Stimulated activated CD4-positive, alpha-beta T cell treated with anti-CD3 and anti-CD28 coated beads, Interleukin-4, amount 100 ng/mL, for 4 hours (primary cell): ENCODE measurements around the gene TFDP2.
"Not testable (repeated sequence)": the region's sequence is repeated elsewhere in the genome, so short reads cannot be mapped to it uniquely, and the experiment has no call there.

ENCODE experiments used
- DNase-seq, 2 experiments: peaks; one replicate each; pipeline ENCODE4 v3.0.0-alpha.2; 2020

The TFDP2 gene

DNA sequence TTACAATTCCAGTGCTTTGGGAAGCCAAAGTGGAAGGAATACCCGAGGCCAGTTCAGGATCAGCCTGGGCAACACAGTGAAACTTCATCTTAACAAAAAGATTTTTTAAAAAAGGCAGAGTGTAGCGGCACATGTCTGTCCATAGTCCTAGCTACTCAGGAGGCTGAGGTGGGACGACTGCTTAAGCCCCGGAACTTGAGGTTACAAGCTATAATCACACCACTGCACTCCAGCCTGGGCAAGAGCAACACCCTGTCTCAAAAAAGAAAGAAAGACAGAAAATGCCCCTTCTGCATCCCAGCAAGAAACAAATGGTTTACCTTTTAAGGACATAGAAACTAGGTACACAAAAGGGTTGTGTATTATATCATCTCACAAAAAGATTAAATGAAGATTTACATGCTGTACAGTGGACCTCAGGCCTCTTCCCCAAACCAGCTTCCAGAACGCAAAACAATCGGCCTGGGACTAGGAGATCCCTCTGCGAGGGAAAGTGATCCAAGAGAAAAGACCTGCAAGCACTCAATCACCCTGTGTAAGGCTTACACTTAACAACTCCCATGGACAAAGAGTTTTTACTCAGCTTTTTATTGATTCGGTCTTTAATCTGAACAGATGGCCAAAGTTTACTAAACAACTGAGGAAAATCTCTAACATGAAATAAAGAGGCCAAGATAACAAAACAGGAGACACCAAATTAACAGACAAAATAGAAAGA is 21.2 kb downstream of the TFDP2 start:
- no peak for DNase-seq

DNA sequence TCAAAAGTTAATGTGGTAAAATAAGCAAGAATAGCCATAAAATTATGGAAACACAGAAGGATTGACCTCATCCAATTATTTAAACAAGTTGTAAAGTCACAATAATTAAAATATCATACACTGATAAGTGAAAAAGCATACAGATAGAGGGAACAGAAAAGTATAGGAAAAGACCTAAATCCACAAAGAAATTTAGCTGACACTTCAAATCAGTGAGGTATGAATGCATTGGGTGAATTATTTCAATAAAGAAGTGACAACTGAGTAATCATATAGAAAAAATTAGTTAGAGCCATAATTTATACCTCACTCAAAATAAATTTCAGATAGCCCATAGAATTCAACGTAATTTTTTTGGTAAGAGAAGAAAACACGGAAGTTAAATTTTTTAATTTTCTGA is 25.1 kb downstream of the TFDP2 start:
- no peak for DNase-seq

DNA sequence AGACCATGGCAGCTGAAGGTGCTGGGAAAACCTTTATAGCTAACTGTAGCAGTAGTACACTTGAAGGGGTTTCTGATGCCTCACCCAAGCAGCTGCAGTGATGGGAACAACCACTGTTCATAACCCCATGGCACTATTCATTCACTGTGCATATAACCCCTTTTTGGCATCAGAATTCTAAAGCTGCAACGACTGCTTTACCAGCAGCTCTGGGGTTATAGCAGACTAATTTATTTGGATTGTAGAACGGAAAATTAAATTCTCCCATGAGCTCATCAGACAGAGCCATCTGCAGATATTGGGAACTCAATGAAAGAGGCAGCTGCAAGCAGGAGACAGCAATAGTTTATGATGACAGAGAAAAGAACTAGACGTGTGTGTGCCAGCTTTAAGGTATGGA is 28.6 kb downstream of the TFDP2 start:
- no peak for DNase-seq

DNA sequence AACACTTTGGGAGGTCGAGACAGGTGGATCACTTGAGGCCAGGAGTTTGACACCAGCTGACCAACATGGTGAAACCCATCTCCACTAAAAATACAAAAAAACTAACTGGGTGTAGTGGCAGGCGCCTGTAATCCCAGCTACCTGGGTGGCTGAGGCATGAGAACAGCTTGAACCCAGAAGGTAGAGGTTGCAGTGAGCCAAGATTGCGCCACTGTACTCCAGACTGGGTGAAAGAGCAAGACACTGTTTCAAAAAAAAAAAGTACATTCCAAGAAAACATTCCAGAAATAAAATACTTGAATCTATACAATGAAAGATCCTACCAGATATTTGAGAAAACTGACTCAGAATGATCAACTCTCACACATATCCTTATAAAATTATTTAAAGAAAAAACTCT is 30.4 kb downstream of the TFDP2 start:
- DNase-seq: no peak

DNA sequence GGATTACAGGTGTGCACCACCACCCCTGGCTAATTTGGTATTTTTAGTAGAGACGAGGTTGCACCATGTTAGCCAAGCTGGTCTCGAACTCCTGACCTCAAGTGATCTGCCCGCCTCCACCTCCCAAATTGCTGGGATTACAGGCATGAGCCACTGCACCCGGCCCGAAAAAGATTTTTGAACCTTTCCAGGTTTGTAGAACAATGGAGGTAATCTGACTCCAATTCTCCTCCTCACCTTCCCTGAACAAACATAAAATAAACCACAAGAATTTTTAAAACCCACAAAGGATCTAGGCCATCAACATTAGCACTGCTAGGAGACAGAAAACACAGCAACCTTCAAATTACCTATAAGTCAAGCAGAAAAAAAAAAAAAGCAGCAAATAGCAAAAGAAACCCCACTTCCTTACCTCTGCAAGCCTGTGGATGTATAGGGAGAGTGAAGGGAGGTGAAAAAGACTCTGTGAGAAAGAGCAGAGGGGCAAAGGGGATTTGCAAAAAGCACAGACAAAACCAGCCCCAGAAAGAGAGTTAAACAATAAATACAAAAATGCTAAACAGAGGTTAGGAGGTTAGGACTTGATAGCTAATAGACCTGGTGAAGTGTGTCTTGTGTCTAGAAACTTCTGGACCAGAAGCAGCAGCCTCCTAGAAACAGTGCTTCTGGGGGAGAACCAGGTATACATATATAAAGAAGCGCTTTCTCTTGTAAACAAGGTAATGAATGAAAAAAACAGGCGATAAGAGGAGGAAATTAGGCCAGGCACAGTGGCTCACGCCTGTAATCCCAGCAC is 32.1 kb downstream of the TFDP2 start:
- no peak for DNase-seq

DNA sequence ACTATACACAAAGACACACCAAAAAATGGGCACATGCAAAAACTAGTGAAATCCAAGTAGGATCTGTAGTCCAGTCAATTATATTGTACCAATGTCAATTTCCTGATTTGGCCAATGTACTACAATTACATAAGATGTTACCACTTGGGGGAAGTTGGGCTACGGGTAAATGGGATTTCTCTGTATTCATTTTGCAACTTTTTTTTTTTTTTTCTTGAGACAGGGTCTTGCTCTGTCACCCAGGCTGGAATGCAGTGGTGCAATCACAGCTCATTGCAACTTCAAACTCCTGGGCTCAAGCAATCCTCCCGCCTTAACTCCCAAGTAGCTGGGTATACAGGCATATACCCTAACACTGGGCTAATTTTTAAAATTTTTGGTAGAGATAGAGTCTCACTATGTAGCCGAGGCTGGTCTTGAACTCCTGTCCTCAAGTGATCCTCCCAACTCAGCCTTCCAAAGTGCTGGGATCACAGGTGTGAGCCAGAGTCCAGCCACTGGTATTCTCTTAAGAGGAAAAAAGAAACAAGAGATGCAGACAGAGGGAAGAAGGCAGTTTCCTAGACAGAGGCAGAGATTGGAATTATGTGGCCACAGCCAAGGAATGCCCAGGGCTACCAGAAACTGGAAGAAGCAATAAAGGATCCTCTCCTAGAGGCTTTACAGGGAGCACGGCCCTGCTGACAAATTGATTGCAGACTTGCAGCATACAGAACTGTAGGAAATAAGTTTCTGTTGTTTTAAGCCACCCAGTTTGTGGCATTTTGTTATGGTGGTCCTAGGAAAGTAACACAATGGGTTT is 33.3 kb downstream of the TFDP2 start:
- DNase-seq: no peak

DNA sequence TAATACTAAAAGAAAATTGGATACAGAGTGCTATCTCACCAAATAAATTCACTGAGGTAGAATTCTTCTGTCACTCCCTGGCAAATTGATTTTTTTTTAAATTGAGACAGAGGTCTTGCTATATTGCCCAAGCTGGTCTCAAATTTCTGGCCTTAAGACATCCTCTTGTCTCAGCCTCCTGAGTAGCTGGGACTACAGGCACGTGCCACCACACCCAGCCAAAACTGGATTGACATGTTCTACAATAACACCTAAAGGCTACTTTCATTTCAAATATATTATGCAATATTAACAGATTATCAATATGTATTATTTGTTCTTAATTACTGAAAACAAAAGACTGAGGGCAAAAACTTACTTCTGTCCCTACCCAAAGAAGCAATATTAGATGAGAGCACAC is 36.7 kb downstream of the TFDP2 start:
- no peak for DNase-seq

DNA sequence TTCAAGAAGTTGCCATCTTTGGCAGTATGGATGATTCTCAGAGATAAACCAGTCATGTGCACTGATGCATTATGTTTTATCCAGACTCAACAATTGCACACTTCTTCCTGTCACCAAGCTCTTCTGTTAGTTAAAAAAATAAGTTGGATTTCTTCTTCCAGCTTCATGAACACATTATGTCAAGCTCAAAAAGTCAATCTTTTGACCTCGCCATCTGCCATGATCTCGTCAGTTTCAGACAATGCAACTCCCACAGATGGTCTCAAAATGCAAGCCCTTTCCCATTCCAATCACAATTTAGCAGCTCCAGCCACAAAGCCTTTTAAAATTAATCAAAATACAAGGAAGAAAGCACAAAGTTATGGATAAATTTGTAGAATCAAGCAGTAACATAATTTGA is 42.8 kb downstream of the TFDP2 start:
- no peak for DNase-seq

DNA sequence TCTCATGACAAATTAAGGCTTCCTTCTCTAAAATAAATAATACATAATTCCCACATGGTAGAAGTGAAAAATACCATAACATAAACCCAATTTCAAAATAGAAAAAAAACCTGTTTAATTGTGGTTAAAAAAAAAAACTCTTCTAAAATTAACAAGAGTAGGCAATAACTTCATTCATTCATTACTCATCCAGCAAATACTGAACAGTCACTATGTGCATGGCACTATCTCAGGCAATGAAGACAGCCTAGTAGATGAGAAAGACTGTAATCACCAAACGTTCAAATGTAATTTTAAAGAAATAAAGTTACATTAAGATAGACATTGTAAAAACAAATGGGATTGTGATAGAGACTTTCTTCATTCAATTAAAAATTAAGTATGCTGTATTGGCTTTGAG is 43.4 kb downstream of the TFDP2 start:
- no peak for DNase-seq

DNA sequence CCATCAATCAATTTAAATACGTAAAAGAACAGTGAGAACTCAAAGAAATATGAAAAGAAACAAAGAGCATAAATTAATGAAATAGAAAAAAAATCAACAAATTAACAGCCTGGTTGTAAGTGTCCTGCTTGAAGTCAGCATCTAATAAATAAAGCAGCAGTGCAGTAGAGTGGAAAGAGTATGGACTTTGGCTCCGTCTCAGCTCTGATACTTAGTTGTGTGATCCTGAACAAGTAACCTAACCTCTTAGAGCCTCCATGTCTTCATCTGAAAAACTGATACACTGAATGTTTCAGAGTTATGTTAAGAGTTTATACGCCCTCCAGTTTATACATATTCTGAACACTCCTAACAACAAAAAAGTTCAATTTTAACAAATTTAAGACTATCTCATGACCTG is 44.6 kb downstream of the TFDP2 start:
- no peak for DNase-seq

DNA sequence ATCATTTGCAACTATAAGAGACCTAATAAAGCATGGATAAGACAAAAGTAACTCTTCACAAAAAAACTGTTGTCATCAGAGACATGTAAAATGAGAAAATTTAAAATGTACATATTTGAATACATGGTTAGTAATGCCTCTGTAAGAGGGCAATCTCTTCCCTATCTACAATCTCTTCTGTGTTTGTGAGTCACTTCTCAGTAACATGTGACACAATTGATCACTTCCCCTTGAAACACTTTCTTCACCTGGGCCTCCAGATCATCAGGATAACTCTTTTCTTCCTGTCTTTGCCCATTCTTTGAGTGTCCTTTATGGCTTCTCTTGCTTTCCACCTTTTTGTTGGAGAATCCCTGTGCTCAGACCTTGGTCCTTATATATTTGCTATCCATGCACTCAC is 50.4 kb downstream of the TFDP2 start:
- DNase-seq: no peak

DNA sequence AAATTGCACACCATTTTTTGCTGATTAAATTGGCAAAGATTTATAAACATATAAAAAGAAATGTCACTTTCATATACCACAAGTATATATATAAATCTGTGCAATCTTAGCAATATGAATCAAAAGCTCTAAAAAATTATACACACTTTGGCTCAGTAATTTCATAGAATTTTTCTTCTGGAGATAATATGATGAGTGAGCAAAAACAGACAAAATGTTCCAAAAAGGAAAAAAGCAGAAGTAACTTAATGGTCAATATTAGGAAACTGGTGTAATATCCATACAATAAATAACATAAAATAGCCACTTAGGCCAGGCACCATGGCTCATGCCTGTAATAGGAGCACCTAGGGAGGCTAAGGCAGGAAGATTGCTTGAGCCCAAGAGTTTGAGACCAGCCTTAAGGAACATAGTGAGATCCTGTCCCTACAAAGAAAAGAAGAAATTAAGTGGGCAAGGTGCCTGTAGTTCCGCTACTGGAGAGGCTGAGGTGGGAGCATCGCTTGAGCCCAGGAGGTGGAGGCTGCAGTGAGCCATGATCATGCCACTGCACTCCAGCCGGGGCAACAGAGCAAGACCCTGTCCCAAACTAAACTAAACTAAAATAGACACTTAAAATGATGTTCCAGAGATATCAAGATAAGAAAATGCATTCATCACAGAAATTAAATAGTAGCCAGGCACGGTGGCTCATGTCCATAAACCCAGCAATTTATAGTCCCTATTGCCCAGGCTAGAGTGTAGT is 52.1 kb downstream of the TFDP2 start:
- no peak for DNase-seq

DNA sequence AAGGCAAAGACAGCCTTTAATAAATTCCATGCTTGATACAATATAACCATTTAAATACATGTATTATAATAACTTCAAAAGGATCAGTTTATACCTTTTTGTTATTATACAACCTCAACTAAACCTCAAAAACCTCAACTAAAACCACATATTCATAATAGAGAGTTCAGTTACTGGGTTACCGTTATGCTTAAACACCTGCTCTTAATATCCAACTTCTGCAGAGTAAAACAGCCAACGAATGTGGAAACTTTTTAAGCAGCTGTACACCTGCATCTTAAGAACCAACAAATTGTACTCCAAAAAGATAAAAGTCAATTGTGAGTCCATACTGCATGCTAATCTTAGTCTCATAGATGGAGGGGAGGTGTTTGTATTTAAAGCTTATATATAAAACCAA is 53.5 kb downstream of the TFDP2 start:
- DNase-seq: no peak

DNA sequence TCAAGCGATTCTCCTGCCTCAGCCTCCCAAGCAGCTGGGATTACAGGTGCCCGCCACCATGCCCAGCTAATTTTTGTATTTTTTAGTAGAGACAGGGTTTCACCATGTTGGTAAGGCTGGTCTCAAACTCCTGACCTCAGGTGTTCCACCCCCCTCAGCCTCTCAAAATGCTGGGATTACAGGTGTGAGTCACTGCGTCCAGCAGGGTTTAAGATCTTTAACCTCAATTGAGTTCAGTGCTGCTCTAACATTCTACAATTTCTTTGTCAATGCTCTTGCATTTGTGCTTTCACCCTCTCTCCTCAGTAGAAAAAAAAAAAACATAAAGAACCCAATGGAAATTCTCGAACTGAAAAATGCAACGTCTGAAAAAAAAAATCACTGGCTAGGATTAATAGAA is 60.4 kb downstream of the TFDP2 start:
- not testable (repeated sequence) for DNase-seq

DNA sequence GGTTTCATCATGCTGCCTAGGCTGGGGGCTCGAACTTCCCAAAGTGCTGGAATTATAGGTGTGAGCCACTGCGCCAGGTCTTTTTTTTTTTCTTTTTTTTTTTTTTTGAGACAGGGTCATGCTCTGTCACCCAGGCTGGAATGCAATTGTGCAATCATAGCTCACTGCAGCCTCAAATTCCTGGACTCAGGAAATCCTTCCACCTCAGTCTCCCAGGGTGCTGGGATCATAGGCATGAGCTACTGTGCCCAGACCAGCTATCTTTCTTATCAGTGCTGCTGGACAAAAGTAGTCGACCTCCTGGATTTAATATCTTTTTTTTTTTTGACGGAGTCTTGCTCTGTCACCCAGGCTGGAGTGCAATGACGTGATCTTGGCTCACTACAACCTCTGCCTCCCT is 60.8 kb downstream of the TFDP2 start:
- no peak for DNase-seq

DNA sequence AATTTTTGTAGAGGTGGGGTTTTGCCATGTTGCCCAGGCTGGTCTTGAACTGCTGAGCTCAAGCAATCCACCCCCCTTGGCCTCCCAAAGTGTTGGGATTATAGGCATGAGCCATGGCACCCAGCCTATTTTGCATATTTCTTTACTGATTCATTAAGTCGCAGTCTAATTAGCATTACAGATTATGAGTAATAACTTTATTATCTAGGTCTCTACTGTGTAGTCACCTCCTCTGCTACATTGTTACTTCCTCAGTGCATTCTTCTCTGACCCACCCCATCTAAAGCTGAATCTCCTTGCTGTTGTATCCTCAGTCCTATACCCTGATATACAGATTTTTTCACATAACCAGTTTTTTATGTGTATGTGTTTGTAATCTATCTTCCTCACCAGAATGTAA is 61.7 kb downstream of the TFDP2 start:
- no peak for DNase-seq

DNA sequence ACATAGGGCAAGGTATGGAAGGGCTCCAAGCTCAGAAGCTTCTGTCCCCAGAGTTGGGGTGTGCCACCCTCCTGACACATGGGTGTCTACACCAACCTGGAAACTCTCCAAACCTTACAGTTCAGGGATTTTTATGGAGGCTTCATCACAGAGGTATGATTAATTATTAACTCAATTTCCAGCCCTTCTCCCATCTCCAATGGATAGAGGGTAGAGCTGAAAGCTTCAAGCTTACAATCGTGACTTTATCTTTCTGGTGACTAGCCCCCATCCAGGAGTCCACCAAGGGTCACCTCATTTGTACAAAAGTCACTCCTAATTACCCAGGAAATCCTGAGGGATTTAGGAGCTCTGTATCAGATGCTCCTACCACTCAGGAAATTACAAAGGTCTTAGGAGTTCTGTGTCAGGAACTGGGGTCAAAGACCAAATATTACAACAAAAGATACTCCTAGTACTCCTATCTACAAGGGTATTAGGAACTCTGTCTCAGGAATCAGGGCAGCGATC is 62.7 kb downstream of the TFDP2 start:
- DNase-seq: no peak

DNA sequence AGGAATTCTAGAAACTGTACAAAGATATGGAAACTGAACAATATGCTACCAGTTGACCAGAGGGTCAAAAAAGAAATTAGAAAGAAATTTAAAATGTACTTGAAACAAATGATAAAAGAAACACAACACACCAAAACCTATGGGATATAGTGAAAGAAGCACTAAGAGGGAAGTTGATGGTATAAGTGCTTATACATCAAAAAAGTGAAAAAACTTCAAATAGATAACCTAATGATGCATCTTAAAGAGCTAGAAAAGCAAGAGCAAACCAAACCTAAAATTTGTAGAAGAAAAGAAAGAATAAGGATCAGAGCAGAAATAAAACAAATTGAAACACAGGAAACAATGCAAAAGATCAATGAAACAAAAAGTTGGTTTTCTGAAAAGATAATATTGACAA is 68.2 kb downstream of the TFDP2 start:
- no peak for DNase-seq

DNA sequence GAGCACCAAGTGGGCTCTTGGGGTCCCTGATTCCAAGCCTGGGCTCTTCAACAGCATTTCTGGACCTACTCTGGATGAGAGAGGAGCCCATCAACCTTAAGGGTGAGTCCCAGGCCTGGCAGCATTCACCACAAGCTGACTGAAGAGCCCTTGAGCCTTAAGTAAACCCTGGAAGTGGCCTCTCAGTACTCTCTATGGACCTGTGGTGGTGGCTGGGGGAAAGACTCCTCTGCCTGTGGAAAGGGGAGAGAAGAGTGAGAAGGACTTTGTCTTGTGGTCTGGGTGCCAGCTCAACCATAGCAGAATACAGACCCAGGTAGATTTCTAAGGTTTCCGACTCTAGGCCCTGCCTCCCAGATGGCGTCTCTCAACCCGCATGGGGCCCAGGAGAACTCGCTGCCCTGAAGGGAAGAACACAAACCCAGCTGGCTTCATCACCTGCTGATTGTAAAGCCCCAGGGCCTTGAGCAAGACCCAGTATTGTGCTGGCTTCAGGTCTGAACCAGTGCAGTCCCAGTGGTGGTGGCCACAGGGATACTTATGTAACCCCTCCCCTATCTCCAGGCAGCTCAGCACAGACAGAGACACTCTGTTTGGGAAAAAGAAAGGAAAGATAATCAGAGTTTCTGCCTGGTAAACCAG is 71.4 kb downstream of the TFDP2 start:
- DNase-seq: no peak

DNA sequence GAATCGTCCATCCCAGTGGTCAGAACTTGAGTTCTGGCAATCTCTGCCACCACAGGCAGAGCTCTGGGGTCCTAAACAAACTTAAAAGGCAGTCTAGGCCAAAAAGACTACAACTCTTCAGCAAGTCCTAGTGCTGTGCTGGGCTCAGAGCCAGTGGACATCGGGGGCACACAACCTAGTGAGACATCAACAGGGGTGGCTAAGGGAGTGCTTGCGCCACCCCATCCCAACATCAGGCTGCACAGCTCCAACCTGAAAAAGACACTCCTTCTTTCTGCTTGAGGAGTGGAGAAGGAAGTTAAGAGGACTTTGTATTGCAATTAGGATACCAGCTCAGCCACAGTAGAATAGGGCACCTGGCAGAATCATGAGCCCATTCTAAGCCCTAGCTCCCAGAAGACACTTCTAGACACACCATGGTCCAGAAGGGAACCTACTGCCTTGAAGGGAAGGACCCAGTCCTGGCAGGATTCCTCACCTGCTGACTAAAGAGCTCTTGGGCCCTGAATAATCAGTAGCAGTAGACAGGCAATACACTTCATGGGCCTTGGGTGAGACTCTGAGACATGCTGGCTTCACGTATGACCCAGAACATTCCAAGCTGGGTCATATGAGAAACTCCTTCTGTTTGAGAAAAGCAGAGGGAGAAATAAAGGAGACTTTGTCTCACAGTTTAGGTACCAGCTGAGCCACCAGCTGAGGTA is 72.0 kb downstream of the TFDP2 start:
- no peak for DNase-seq

DNA sequence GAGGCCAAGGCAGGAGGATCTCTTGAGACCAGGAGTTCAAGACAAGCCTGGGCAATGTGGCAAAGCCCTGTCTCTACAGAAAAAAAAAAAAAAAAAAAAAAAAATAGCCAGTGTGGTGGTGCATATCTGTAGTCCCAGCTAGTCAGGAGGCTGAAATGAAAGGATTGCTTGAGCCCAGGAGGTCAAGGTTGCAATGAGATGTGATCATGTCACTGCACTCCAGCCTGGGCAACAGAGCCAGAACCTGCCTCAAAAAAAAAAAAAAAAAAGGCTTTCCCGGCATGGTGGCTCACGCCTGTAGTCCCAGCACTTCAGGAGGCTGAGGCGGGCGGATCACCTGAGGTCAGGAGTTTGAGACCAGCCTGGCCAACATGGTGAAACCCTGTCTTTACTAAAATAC is 73.7 kb downstream of the TFDP2 start:
- not testable (repeated sequence) for DNase-seq

DNA sequence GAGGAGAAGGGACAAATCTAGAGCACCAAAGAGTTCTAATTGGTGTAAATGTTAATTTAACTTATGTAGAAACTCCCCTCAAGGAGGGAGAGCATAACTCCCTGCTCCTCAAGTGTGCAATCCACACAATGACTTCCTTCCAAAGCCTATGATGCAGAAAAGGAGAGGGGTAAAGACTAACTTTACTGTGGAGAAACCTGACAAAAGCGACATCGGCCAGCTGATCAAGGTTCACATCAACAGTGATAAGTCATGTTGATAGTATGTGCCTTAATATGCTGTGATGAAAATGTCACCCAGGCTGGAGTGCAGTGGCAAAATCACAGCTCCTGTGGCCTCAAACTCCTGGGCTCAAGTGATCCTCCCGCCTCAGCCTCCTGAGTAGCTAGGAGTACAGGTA is 76.5 kb downstream of the TFDP2 start:
- no peak for DNase-seq
